ENCODE data around the gene PPARD. TPM values are rescaled to one million over a fixed set of nuclear protein-coding genes. Genes with fewer than 3 reads are reported as not detected.

PPARD gene
- total and polyA plus RNA-seq, 12 donors = 6.0 to 39.8 (median 21.6) TPM

DNA sequence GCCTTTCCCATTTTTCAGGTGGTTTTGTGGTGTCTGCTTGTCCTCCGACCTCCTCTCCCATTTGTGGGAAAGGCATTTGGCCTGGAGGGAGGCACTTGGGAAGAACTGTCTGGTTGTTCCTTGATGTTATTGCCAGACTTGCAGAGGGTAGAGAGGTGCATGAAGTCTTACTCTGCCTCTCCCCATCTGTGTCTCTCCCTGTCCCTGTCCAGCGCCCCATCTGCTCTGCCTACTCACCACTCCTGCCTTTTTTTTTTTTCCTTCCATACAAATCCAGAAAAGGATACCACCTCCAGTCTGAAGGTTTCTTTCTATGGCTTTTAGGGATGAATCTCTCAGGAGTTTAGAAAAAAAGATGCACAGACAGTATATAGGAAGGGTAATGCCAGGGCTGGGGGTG lies 19.8 kb downstream of the PPARD start:
- TF ChIP-seq CTCF (IDR thresholded peaks at IDR 0.05) (no peak), POLR2A (IDR thresholded peaks at IDR 0.05) (no peak)
- DNase-seq = no peak
- H3K4me1 ChIP-seq (replicated peaks in 1 of 2) = peaks cover 26 to 31% of the 10 kb centered on the region in 2 donors
- 88 to 100% (median 93%) methylated on average over 2 of the region's 2 CpGs for WGBS, 4 donors
- H3K4me3 ChIP-seq = no peak overlapping the region
- no peak overlapping the region for H3K27ac ChIP-seq
- H3K27me3 ChIP-seq = no peaks in the 10 kb centered on the region
- peaks cover 0 to under 1% of the 10 kb centered on the region in 2 donors for H3K36me3 ChIP-seq (replicated peaks in 1 of 2)
- H3K9me3 ChIP-seq (replicated peaks in 1 of 3) = no peaks in the 10 kb centered on the region
- intact Hi-C loops (cut with DNase I) = no loop called here

DNA sequence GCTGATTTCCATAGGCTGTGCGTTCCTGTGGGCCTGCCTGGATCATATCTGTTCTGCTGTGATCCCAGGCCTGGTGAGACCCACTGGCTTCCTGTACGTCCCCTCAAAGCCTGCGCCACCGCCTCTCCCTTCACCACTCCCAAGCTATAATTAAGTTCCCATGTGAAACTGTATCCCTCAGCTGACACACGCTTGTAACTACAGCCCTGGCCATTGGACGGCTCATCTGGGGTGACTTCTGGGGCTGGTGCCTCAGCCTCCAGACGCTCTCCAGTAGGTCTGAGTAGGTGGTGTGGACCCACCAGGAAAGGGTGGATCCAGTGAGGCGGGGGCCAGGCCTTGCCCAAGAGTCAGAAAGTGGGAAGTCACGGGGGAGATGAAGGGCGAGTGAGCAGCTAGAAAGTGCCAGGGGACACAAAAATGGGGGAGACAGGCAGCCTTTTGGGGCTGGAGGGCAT lies 21.0 kb downstream of the PPARD start:
- 76 to 81% (median 79%) methylated on average over 8 to 10 of the region's 10 CpGs for WGBS, 4 donors

GRCh38 chr6:35365594-35366203 lies 23.3 kb downstream of the PPARD start:
- Histone ChIP-seq H3K4me3 (no peak overlapping the region), H3K27me3 (no peaks in the 10 kb centered on the region), H3K27ac (no peak overlapping the region), H3K9me3 (replicated peaks in 1 of 3) (no peaks in the 10 kb centered on the region), H3K4me1 (replicated peaks in 1 of 2) (peaks cover 12 to 33% of the 10 kb centered on the region in 2 donors), H3K36me3 (replicated peaks in 1 of 2) (no peaks in the 10 kb centered on the region)
- intact Hi-C loops (cut with DNase I) = no loop called here
- TF ChIP-seq POLR2A (IDR thresholded peaks at IDR 0.05) (no peak), CTCF (IDR thresholded peaks at IDR 0.05) (no peak)
- no peak for DNase-seq
- 85 to 94% (median 88%) methylated on average over 6 of the region's 6 CpGs for WGBS, 4 donors

More for the DNA sequence above, 21.0 kb downstream of the PPARD start:
- no peak for TF ChIP-seq CTCF (IDR thresholded peaks at IDR 0.05)
- no peak for TF ChIP-seq POLR2A (IDR thresholded peaks at IDR 0.05)
- peak in 1 of 7 donors; percentile 61 for DNase-seq
- Histone ChIP-seq H3K27ac (no peak overlapping the region), H3K4me3 (no peak overlapping the region), H3K9me3 (replicated peaks in 1 of 3) (no peaks in the 10 kb centered on the region), H3K36me3 (replicated peaks in 1 of 2) (no peaks in the 10 kb centered on the region), H3K27me3 (no peaks in the 10 kb centered on the region), H3K4me1 (replicated peaks in 1 of 2) (peaks cover 26 to 33% of the 10 kb centered on the region in 2 donors)
- intact Hi-C loops (cut with DNase I) = no loop called here

DNA sequence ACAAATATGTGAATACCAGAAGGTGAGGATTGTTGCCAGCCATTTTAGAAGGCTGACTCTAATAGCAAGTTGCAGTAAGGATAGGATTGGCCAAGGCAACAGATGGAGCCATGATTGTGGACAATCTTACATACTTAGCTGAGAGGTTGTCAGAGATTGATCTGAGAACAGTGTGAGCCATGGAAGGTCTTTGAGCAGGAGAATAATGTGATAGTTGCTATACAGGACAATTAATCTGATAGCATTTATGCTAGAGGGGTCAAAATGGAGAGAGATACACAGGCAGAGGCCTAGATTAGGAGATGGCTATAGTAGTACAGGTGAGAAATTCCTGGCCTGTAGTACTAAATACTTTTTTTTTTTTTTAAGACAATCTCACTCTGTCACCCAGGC lies 23.8 kb downstream of the PPARD start:
- no peaks in the 10 kb centered on the region for H3K27me3 ChIP-seq
- no peak for DNase-seq
- H3K27ac ChIP-seq = no peak overlapping the region
- intact Hi-C loops (cut with DNase I) = no loop called here
- H3K36me3 ChIP-seq (replicated peaks in 1 of 2) = no peaks in the 10 kb centered on the region
- no peaks in the 10 kb centered on the region for H3K9me3 ChIP-seq (replicated peaks in 1 of 3)
- peaks cover 7 to 32% of the 10 kb centered on the region in 2 donors for H3K4me1 ChIP-seq (replicated peaks in 1 of 2)
- TF ChIP-seq CTCF (IDR thresholded peaks at IDR 0.05) (no peak), POLR2A (IDR thresholded peaks at IDR 0.05) (no peak)
- no peak overlapping the region for H3K4me3 ChIP-seq

Measured in adrenal gland (tissue), 12 donors.